HepG2 (cell line): ENCODE results near the gene CAPN11. TPM values are rescaled to one million over a fixed set of nuclear protein-coding genes. Genes with fewer than 3 reads are reported as not detected.
A peak's percentile ranks its signal among the peaks of the same experiment; 100 is the strongest.

Experiments
- HNF4A ChIP-seq: sonication (generic); formaldehyde crosslinking; IDR thresholded peaks from 2 replicates; pipeline ENCODE4 v1.4.0; 2020; ENCODE audit warnings: missing genetic modification reagents
- MEF2D ChIP-seq: sonication (generic); formaldehyde crosslinking; IDR thresholded peaks from 2 replicates; pipeline ENCODE4 v1.5.1; 2020; ENCODE audit warnings: mild to moderate bottlenecking, missing genetic modification reagents
- MTF2 ChIP-seq: sonication (generic); formaldehyde crosslinking; IDR thresholded peaks from 2 replicates; pipeline ENCODE4 v1.5.0; 2020; ENCODE audit warnings: missing genetic modification reagents, borderline replicate concordance
- MYNN ChIP-seq: sonication (generic); formaldehyde crosslinking; IDR thresholded peaks from 2 replicates; pipeline ENCODE4 v1.4.0; 2020; ENCODE audit warnings: mild to moderate bottlenecking, low read depth, missing genetic modification reagents
- POLR2AphosphoS2 ChIP-seq: IDR thresholded peaks from 2 replicates; pipeline ENCODE4 v1.6.1; 2011; ENCODE audit warnings: low read depth, low read length, improper control_type of control experiment
- PRDM4 ChIP-seq: sonication (generic); formaldehyde crosslinking; IDR thresholded peaks from 2 replicates; pipeline ENCODE4 v1.9.0; 2021; ENCODE audit warnings: missing genetic modification reagents, borderline replicate concordance
- RORA ChIP-seq: sonication (generic); formaldehyde crosslinking; IDR thresholded peaks from 2 replicates; pipeline ENCODE4 v1.5.0; 2020; ENCODE audit warnings: mild to moderate bottlenecking, missing genetic modification reagents, moderate library complexity
- SUZ12 ChIP-seq: fragments of 150-350 bp; IDR thresholded peaks from 2 replicates; pipeline ENCODE4 v1.6.1; 2014; ENCODE audit warnings: low read depth, low read length
- ZNF138 ChIP-seq: sonication (generic); formaldehyde crosslinking; IDR thresholded peaks from 2 replicates; pipeline ENCODE4 v1.5.0; 2020; ENCODE audit warnings: mild to moderate bottlenecking, low read depth, missing genetic modification reagents
- ZNF574 ChIP-seq: sonication (generic); formaldehyde crosslinking; IDR thresholded peaks from 2 replicates; pipeline ENCODE4 v1.4.0; 2020; ENCODE audit warnings: missing genetic modification reagents
- polyA plus RNA-seq, 8 experiments: library from polyadenylated mRNA; depleted of rRNA in 3 of 8; stranded (reverse) in 7 of 8; unstranded in 1 of 8; fragments of >200 nt; fragmentation: Illumina TruSeq in 4 of 8; extraction: Trizol in 4 of 8; gene quantifications; 2 replicates each; pipeline versions ENCODE4 v1.2.1 to v1.2.3, GENCODE V29; 2011 to 2016; ENCODE audit warnings: low read depth in 4 of 8, missing spikeins in 1 of 8, mixed read lengths in 1 of 8; ENCODE audit not compliant: insufficient read depth in 1 of 8
- total RNA-seq, 5 experiments: library from RNA; depleted of rRNA; stranded (reverse); fragments of >200 nt; fragmentation: Illumina TruSeq; extraction: Trizol; gene quantifications; 2 replicates each; pipeline ENCODE4 v1.2.3, GENCODE V29; 2016; ENCODE audit warnings: low read depth in 1 of 5
- TF ChIP-seq, protein P1 (sequence below): sonication (generic); formaldehyde crosslinking; IDR thresholded peaks from 2 replicates; pipeline ENCODE4 v1.4.0; 2020; ENCODE audit warnings: missing genetic modification reagents
- TF ChIP-seq, protein P2 (sequence below), 2 experiments: fragments of 450-650 bp in 1 of 2; sonication (generic) in 1 of 2; formaldehyde crosslinking in 1 of 2; IDR thresholded peaks; 2 replicates each; pipeline versions ENCODE4 v1.6.1 to v1.8.0; 2016 to 2022; ENCODE audit warnings: antibody characterized with exemption in 1 of 2, mild to moderate bottlenecking in 1 of 2, missing genetic modification reagents in 1 of 2

The CAPN11 gene
- total and polyA plus RNA-seq, 2 of the 13 experiments (the other 11 are each of a cell fraction or from before 2014, with no cell fraction given) = 0.07 to 0.11 TPM

DNA sequence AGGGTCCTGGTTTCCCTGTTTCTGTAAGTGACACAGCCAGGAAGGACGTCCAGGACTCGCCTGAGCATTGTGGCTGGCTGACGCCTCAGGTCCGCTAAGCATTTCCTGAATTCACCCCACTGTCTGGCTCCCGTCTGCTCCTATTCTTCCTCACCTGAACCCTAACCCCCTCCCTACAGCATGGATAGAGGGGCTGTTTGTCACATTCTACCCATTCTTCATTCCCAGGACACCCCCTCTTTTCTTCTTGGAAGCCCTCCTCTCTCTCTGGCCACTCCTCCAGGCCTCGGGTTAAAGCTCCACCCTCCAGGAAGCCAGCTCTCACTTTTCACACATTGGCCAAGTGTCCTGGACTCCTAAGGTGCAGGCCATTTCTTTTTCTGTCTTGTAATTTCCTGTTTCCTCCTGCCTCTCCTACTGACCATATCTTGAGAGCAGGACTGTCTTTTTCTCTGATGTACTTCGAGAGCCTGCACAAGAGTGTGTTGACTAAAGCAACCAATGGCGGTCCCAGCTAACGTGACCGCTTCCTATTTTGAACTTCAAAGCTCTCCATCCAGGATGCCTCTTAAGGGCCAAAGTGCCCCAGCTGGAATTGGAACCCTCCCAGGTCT is 33.9 kb downstream of the CAPN11 start (continued):
- TF ChIP-seq PRDM4 (CRISPR knock-in tag) (no peak), RORA (CRISPR knock-in tag) (no peak), POLR2AphosphoS2 (no peak), ZNF138 (CRISPR knock-in tag) (0 out of 2 replicates have a peak, but pooled peaks have one; percentile 48), MYNN (no peak), ZNF574 (peak; percentile 15; the same call in 1 of the 2 replicates), MTF2 (CRISPR knock-in tag) (no peak), MEF2D (CRISPR knock-in tag) (0 out of 2 replicates have a peak, but pooled peaks have one; percentile 25), SUZ12 (no peak), HNF4A (CRISPR knock-in tag) (peak; percentile 47)
- TF ChIP-seq, protein P1, sequence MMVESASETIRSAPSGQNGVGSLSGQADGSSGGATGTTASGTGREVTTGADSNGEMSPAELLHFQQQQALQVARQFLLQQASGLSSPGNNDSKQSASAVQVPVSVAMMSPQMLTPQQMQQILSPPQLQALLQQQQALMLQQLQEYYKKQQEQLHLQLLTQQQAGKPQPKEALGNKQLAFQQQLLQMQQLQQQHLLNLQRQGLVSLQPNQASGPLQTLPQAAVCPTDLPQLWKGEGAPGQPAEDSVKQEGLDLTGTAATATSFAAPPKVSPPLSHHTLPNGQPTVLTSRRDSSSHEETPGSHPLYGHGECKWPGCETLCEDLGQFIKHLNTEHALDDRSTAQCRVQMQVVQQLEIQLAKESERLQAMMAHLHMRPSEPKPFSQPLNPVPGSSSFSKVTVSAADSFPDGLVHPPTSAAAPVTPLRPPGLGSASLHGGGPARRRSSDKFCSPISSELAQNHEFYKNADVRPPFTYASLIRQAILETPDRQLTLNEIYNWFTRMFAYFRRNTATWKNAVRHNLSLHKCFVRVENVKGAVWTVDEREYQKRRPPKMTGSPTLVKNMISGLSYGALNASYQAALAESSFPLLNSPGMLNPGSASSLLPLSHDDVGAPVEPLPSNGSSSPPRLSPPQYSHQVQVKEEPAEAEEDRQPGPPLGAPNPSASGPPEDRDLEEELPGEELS (CRISPR knock-in tag) = no peak
- TF ChIP-seq, protein P2, sequence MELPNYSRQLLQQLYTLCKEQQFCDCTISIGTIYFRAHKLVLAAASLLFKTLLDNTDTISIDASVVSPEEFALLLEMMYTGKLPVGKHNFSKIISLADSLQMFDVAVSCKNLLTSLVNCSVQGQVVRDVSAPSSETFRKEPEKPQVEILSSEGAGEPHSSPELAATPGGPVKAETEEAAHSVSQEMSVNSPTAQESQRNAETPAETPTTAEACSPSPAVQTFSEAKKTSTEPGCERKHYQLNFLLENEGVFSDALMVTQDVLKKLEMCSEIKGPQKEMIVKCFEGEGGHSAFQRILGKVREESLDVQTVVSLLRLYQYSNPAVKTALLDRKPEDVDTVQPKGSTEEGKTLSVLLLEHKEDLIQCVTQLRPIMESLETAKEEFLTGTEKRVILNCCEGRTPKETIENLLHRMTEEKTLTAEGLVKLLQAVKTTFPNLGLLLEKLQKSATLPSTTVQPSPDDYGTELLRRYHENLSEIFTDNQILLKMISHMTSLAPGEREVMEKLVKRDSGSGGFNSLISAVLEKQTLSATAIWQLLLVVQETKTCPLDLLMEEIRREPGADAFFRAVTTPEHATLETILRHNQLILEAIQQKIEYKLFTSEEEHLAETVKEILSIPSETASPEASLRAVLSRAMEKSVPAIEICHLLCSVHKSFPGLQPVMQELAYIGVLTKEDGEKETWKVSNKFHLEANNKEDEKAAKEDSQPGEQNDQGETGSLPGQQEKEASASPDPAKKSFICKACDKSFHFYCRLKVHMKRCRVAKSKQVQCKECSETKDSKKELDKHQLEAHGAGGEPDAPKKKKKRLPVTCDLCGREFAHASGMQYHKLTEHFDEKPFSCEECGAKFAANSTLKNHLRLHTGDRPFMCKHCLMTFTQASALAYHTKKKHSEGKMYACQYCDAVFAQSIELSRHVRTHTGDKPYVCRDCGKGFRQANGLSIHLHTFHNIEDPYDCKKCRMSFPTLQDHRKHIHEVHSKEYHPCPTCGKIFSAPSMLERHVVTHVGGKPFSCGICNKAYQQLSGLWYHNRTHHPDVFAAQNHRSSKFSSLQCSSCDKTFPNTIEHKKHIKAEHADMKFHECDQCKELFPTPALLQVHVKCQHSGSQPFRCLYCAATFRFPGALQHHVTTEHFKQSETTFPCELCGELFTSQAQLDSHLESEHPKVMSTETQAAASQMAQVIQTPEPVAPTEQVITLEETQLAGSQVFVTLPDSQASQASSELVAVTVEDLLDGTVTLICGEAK (IDR thresholded peaks at IDR 0.05) = no peak
- TF ChIP-seq, protein P2 (CRISPR knock-in tag; IDR thresholded peaks at IDR 0.05) = no peak
